Ascending aorta (tissue), 2 donors: ENCODE data around the gene CATSPER1. TPM values are rescaled to one million over a fixed set of nuclear protein-coding genes. Genes with fewer than 3 reads are reported as not detected.

Source experiments
- DNase-seq, 2 donors: peaks; one replicate each; pipeline ENCODE4 v3.0.0-alpha.2; 2019; ENCODE audit warnings: low spot score in 2 of 2
- H3K27ac ChIP-seq, 2 donors: fragments of 200-600 bp; sonication (generic); one replicate each; pipeline ENCODE4 v1.5.1; 2016 to 2017; ENCODE audit warnings: mild to moderate bottlenecking in 1 of 2
- H3K27me3 ChIP-seq: fragments of 200-600 bp; sonication (generic); one replicate; pipeline ENCODE4 v1.5.1; 2017
- H3K36me3 ChIP-seq, 2 donors: fragments of 200-600 bp; sonication (generic); one replicate each; pipeline ENCODE4 v1.5.1; 2016
- H3K4me1 ChIP-seq, 2 donors: fragments of 200-600 bp; sonication (generic); one replicate each; pipeline ENCODE4 v1.5.1; 2016 to 2017; ENCODE audit warnings: mild to moderate bottlenecking in 1 of 2
- H3K4me3 ChIP-seq, 2 donors: fragments of 200-600 bp; sonication (generic); one replicate each; pipeline ENCODE4 v1.5.1; 2016 to 2017; ENCODE audit warnings: mild to moderate bottlenecking in 1 of 2
- H3K9me3 ChIP-seq, 2 donors: fragments of 200-600 bp; sonication (generic); one replicate each; pipeline ENCODE4 v1.5.1; 2016
- intact Hi-C: fragments of 100-400 bp; cut with DNase I; formaldehyde crosslinking; loops from one replicate; pipeline ENCODE4 v1.15.1; 2023
- total RNA-seq: library from RNA; depleted of rRNA; stranded (reverse); fragments of >200 nt; gene quantifications from one replicate; pipeline ENCODE4 v1.1.0, GENCODE V29; 2016
- TF ChIP-seq, protein P1 (sequence below), 3 experiments: fragments of 200-600 bp in 2 of 3; fragments of 450-650 bp in 1 of 3; sonication (generic) in 2 of 3; IDR thresholded peaks; one replicate each; pipeline ENCODE4 v1.5.1; 2016 to 2019; ENCODE audit warnings: antibody characterized with exemption in 3 of 3, mild to moderate bottlenecking in 1 of 3, moderate library complexity in 1 of 3

The CATSPER1 gene
- total RNA-seq, 1 donor from 2014 or later, result not detected

DNA sequence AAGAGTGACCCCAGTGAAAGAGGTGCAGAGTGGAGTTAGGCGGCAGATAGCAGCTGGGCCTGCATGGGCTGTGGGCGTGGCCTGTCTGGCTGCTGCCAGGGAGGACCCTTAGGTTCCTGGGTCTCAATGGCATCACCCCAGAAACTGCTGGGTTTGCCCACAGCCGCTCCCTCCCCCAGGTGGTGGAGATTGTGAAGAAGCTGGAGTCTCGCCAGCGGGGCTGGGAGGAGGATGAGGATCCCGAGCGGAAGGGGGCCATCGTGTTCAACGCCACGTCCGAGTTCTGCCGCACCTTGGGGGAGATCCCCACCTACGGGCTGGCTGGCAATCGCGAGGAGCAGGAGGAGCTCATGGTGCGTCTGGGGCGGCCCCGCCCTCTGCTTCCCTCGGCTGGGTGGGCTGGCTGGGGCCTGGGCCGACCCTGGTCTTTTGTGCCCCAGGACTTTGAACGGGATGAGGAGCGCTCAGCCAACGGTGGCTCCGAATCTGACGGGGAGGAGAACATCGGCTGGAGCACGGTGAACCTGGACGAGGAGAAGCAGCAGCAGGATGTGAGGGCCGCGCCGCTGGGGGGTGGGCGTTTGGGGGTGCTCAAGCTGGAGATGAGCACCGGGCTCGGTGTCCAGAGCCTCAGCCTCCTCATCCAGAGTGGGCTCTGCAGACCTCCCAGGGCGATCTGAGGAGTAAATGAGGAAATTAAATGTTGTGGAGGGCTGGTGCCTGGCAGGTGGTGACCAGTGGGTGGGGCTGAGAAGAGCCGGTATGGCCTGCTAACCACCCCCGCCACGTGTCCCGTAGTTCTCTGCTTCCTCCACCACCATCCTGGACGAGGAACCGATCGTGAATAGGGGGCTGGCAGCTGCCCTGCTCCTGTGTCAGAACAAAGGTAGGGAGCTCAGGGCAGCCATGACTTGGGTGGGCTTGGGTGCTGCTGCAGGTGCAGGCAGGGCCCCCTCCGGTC lies 49.8 kb downstream of the CATSPER1 start:
- no peaks in the 10 kb centered on the region for H3K4me1 ChIP-seq
- intact Hi-C loops, result no loop called here
- no peaks in the 10 kb centered on the region for H3K9me3 ChIP-seq
- H3K27ac ChIP-seq, result no peak overlapping the region
- H3K36me3 ChIP-seq, result peaks cover 39 to 52% of the 10 kb centered on the region in 2 donors
- TF ChIP-seq, protein P1, sequence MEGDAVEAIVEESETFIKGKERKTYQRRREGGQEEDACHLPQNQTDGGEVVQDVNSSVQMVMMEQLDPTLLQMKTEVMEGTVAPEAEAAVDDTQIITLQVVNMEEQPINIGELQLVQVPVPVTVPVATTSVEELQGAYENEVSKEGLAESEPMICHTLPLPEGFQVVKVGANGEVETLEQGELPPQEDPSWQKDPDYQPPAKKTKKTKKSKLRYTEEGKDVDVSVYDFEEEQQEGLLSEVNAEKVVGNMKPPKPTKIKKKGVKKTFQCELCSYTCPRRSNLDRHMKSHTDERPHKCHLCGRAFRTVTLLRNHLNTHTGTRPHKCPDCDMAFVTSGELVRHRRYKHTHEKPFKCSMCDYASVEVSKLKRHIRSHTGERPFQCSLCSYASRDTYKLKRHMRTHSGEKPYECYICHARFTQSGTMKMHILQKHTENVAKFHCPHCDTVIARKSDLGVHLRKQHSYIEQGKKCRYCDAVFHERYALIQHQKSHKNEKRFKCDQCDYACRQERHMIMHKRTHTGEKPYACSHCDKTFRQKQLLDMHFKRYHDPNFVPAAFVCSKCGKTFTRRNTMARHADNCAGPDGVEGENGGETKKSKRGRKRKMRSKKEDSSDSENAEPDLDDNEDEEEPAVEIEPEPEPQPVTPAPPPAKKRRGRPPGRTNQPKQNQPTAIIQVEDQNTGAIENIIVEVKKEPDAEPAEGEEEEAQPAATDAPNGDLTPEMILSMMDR (IDR thresholded peaks at IDR 0.05), result no peak
- H3K4me3 ChIP-seq, result no peak overlapping the region
- no peaks in the 10 kb centered on the region for H3K27me3 ChIP-seq
- DNase-seq, result no peak

DNA sequence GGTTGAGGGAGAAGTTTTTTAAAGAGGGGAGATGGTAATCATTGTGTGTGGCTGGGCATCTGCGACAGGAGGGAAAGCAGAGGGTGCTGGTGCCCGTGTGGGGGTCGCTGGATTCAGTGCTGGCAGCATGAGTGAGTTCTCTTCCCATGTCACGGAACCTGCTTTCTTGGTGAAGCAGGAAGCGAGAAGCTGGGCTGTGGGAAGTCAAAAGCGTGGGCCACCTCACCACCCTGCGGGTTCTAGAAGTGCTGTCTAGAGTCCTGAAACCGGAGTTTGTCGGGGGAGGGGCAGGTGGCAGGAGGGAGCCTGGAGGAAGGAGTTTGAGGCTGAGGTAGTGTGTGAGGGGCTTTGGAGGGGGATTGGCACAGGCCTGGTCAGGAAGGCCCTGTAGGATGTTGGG lies 50.5 kb downstream of the CATSPER1 start:
- H3K4me1 ChIP-seq, result no peaks in the 10 kb centered on the region
- DNase-seq, result no peak
- no peak overlapping the region for H3K27ac ChIP-seq
- H3K9me3 ChIP-seq, result no peaks in the 10 kb centered on the region
- H3K4me3 ChIP-seq, result no peak overlapping the region
- H3K27me3 ChIP-seq, result no peaks in the 10 kb centered on the region
- peaks cover 39 to 52% of the 10 kb centered on the region in 2 donors for H3K36me3 ChIP-seq
- TF ChIP-seq, protein P1 (IDR thresholded peaks at IDR 0.05), result no peak
- intact Hi-C loops, result no loop called here

DNA sequence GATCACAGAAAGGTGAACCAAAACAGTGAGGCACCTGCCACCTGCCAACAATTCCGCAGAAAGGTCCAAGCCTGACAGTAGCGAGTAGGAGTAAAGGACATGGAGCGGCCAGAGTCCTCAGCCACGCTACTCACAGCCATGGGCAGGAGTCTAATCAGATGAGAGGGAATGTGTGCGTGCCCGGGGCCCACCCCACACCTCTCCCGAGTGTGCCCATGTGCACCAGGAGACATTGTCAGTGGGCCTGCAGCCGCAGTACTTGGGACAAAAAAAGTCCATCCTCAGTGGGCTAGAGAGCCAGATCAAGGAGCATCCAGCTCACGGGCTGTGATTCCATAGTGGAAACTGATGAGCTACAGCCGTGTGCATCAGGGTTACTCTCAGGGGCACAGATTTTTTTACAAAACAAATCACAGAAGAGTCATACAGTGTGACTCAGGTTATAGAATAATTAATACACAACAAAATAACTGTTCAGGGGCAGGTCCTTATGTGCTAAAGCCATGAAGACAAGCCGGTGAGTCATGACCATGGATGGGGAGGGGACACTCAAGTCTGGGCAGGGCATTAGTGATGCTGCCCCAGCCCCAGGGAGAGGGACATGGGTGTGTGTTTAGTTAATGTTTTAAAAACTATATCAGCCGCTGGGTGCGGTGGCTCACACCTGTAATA lies 52.7 kb downstream of the CATSPER1 start:
- intact Hi-C loops, result no loop called here

DNA sequence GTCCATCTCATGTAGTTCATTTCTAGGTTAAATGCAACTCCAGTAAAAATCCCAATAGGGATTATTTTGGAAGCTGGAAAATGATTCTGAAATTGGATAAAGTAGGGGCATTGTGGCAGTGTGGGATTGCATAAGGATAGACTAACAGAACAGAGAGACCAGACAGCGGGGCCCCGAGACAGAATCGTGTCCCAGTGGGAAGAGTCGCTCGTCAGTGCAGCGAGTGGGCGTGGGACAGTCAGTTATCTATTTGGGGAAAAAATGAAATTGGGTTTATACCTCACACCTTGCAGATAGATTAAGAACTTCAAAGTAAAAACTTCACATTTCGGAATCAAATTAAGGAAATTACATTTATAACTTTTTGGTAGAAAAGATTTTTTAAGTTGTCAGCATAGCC lies 54.2 kb downstream of the CATSPER1 start:
- intact Hi-C loops, result no loop called here
- no peak overlapping the region for H3K27ac ChIP-seq
- DNase-seq, result no peak
- H3K4me3 ChIP-seq, result no peak overlapping the region
- no peaks in the 10 kb centered on the region for H3K4me1 ChIP-seq
- TF ChIP-seq, protein P1 (IDR thresholded peaks at IDR 0.05), result no peak
- H3K36me3 ChIP-seq, result peaks cover 48 to 55% of the 10 kb centered on the region in 2 donors
- no peaks in the 10 kb centered on the region for H3K9me3 ChIP-seq
- no peaks in the 10 kb centered on the region for H3K27me3 ChIP-seq

More for the DNA sequence above, 52.7 kb downstream of the CATSPER1 start:
- TF ChIP-seq, protein P1 (IDR thresholded peaks at IDR 0.05), result no peak
- no peak for DNase-seq
- Histone ChIP-seq H3K27me3 (no peaks in the 10 kb centered on the region), H3K9me3 (no peaks in the 10 kb centered on the region), H3K27ac (no peak overlapping the region), H3K4me1 (no peaks in the 10 kb centered on the region), H3K4me3 (no peak overlapping the region), H3K36me3 (peaks cover 48 to 55% of the 10 kb centered on the region in 2 donors)

DNA sequence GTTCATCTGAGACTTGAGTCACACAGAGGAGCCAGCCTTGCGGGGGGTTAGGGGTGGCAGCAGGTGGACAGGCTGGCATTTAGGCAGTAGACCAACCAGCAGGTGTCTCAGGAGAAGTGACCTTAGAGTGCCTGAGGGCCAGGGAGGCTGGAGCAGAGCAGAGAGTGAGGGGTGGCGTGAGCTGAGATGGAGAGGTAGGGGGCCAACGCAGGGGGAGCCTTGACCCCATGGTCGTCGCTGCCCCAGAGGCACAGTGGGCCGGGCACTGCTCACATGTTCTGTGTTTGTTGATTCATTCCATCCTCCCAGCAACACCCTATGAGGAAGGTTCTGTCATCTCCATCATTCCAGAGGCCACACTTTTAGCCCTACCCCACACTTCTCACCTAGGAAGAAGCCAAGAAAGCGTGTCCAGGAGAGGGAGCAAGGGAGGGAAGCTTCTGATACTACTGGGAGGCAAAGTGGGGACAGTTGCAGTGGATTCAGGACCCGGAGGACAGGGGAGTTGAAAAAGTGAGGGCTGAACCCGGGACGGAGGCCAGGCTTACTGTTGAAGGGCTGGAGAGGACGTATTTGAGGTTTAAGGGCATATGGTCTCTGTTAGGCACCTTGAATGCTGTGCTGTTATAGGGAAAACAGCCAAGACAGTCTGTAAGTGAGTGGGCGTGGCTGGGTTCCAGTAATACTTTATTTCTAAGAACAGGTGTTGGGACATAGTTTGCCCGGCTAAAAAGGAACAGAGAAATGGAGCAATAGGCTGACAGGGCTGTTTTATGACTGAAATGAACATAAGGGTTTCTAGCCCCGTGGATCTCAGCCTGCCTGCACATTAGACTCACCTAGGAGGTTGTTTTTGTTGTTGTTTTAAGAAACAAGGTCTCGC lies 57.4 kb downstream of the CATSPER1 start:
- intact Hi-C loops, result no loop called here
- TF ChIP-seq, protein P1 (IDR thresholded peaks at IDR 0.05), result no peak
- Histone ChIP-seq H3K4me1 (peaks cover 0 to 2% of the 10 kb centered on the region in 2 donors), H3K36me3 (peaks cover 68 to 74% of the 10 kb centered on the region in 2 donors), H3K9me3 (no peaks in the 10 kb centered on the region), H3K27ac (no peak overlapping the region), H3K27me3 (no peaks in the 10 kb centered on the region), H3K4me3 (no peak overlapping the region)
- no peak for DNase-seq
